Cardiac muscle cell (in vitro differentiated cells and primary cell): Measurements from ENCODE around the gene HSDL1. TPM values are rescaled to one million over a fixed set of nuclear protein-coding genes. Genes with fewer than 3 reads are reported as not detected.

Experiments
- DNase-seq, 2 donors: peaks; one replicate each; pipeline versions ENCODE4 v3.0.0 to v3.0.0-alpha.2; 2010 to 2017; ENCODE audit warnings: low read depth in 1 of 2, low spot score in 1 of 2
- H3K27ac ChIP-seq: fragments of 200-600 bp; sonication (generic); 2 replicates; pipeline ENCODE4 v1.5.1; 2016
- H3K27me3 ChIP-seq: fragments of 200-600 bp; sonication (generic); 2 replicates; pipeline ENCODE4 v1.6.0; 2016; ENCODE audit warnings: control low read depth
- H3K36me3 ChIP-seq: fragments of 200-600 bp; sonication (generic); 2 replicates; pipeline ENCODE4 v1.5.1; 2016; ENCODE audit warnings: control low read depth
- H3K4me1 ChIP-seq: fragments of 200-600 bp; sonication (generic); 2 replicates; pipeline ENCODE4 v1.8.1; 2017; ENCODE audit warnings: low read depth, mild to moderate bottlenecking, mixed run types
- H3K4me3 ChIP-seq: fragments of 200-600 bp; sonication (generic); 2 replicates; pipeline ENCODE4 v1.5.1; 2016; ENCODE audit warnings: mild to moderate bottlenecking
- H3K9me3 ChIP-seq: fragments of 200-600 bp; sonication (generic); 2 replicates; pipeline ENCODE4 v1.5.1; 2017; ENCODE audit warnings: low read depth, mild to moderate bottlenecking, control low read depth
- CTCF ChIP-seq: IDR thresholded peaks from 2 replicates; pipeline ENCODE4 v1.5.1; 2012; ENCODE audit warnings: low read depth, mild to moderate bottlenecking, low read length
- polyA plus RNA-seq: library from polyadenylated mRNA; unstranded; fragments of >200 nt; fragmentation: Nextera tagmentation; extraction: Ambion mirVana; gene quantifications from 2 replicates; pipeline ENCODE4 v1.2.1, GENCODE V29; 2016
- total RNA-seq: library from RNA; depleted of rRNA; stranded (reverse); fragments of >200 nt; gene quantifications from 2 replicates; pipeline ENCODE4 v1.2.3, GENCODE V29; 2016

Gene HSDL1
- total and polyA plus RNA-seq, 2 experiments from 2014 or later = 51.7 to 60.0 TPM

- no peaks in the 10 kb centered on the region for H3K4me1 ChIP-seq
- H3K27me3 ChIP-seq = no peaks in the 10 kb centered on the region
- H3K4me3 ChIP-seq = no peak overlapping the region
- DNase-seq = no peak
- no peaks in the 10 kb centered on the region for H3K36me3 ChIP-seq
- no peak overlapping the region for H3K27ac ChIP-seq
- no peaks in the 10 kb centered on the region for H3K9me3 ChIP-seq
- TF ChIP-seq CTCF = no peak
Measured at GRCh38 chr16:84169765-84170310, 24.9 kb upstream of the HSDL1 start.

GRCh38 chr16:84166796-84167695 lies 22.1 kb upstream of the HSDL1 start:
- DNase-seq = no peak
- no peaks in the 10 kb centered on the region for H3K36me3 ChIP-seq
- no peaks in the 10 kb centered on the region for H3K4me1 ChIP-seq
- no peak overlapping the region for H3K27ac ChIP-seq
- no peak overlapping the region for H3K4me3 ChIP-seq
- H3K27me3 ChIP-seq = peaks cover 4% of the 10 kb centered on the region
- no peak for TF ChIP-seq CTCF
- H3K9me3 ChIP-seq = no peaks in the 10 kb centered on the region

DNA sequence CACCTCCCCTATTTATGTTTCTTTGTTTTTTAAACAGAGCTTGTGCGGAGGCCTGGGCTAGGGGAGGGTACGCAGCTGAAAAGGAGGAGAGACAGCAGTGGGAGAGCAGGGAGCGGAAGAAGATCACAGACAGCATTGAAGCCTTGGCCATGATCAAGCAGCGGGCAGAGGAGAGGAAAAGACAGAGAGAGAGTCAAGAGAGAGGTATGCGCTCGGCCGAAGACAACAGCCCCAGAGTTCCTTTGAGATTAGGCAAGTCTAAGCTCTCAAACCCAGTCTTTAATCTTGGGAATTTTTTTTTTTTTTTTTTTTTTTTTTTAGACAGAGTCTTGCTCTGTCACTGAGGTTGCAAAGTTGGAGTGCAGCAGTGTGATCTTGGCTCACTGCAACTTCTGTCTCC lies 20.8 kb upstream of the HSDL1 start:
- no peaks in the 10 kb centered on the region for H3K4me1 ChIP-seq
- no peak overlapping the region for H3K27ac ChIP-seq
- DNase-seq = no peak
- no peaks in the 10 kb centered on the region for H3K36me3 ChIP-seq
- no peak overlapping the region for H3K4me3 ChIP-seq
- no peaks in the 10 kb centered on the region for H3K9me3 ChIP-seq
- H3K27me3 ChIP-seq = peaks cover 4% of the 10 kb centered on the region
- TF ChIP-seq CTCF = no peak

- H3K9me3 ChIP-seq = no peaks in the 10 kb centered on the region
- TF ChIP-seq CTCF = no peak
- no peaks in the 10 kb centered on the region for H3K36me3 ChIP-seq
- H3K27me3 ChIP-seq = peaks cover 4% of the 10 kb centered on the region
- H3K27ac ChIP-seq = no peak overlapping the region
- H3K4me3 ChIP-seq = no peak overlapping the region
- no peak for DNase-seq
- H3K4me1 ChIP-seq = no peaks in the 10 kb centered on the region
Measured at GRCh38 chr16:84161801-84162200, 16.8 kb upstream of the HSDL1 start.

GRCh38 chr16:84161037-84161436 lies 16.1 kb upstream of the HSDL1 start:
- no peak for TF ChIP-seq CTCF
- DNase-seq = no peak
- Histone ChIP-seq H3K4me1 (no peaks in the 10 kb centered on the region), H3K9me3 (no peaks in the 10 kb centered on the region), H3K27me3 (peaks cover 4% of the 10 kb centered on the region), H3K4me3 (no peak overlapping the region), H3K36me3 (no peaks in the 10 kb centered on the region), H3K27ac (no peak overlapping the region)
